ENCODE measurements around the gene RDX. TPM values are rescaled to one million over a fixed set of nuclear protein-coding genes. Genes with fewer than 3 reads are reported as not detected.
A peak's percentile ranks its signal among the peaks of the same experiment; 100 is the strongest.
"Not testable (repeated sequence)": the region's sequence is repeated elsewhere in the genome, so short reads cannot be mapped to it uniquely, and the experiment has no call there.

The RDX gene
- total RNA-seq, 5 donors from 2014 or later (not counting 1 experiment from before 2014, with no cell fraction given) = 14.7 to 22.0 (median 17.7) TPM

DNA sequence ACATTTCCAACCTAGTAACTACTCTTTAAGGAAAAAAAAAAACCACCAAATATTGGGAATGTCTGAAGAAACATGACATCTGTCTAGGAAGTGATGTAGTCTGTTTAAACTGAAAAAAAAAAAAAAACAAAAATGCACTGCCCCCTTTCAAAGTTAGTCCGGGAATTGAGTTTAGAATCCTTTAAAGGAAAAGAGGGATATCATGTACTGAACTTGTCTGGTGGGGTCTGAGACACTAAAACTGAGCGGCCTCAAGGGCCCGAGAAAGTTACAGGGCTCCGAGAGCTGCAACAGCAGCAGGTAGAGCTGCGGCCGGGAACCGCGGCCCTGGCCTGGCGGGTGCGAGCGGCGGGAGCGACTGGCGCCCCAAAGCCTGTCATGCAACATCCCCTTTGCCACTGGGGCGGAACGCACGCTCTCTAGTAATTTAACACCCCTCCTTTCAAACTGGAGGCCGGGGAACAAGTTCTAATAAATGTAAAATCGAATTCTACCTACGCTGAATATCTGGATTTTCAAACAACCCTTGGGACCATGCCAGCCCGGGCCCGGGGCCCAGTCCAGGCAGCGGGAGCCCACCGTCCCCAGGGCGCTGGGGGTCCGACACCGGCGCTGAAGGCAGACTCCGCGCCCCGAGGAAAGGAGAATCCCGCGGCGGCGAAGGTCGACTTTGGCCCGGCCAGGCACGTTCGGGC is 736 bp downstream of the RDX start:
- no peak overlapping the region for H3K27ac ChIP-seq (ENCODE audit: low read length)
- H3K27me3 ChIP-seq (replicated peaks in 1 of 2; ENCODE audit: control insufficient read depth in 2 of 2, extremely low read depth in 1 of 2, insufficient read depth in 2 of 2, low read length in 1 of 2) = no peaks in the 10 kb centered on the region
- H3K4me1 ChIP-seq (ENCODE audit: control insufficient read depth in 1 of 2, extremely low read depth in 1 of 2, insufficient read depth in 2 of 2, low read length in 2 of 2) = peaks cover 8 to 10% of the 10 kb centered on the region in 2 experiments
- H3K4me3 Mint-ChIP-seq = peak overlapping the region; percentile 85 to 88 (median 86)
- ChIA-PET CTCF (interaction anchor here (0.6 to 0.7 kb wide), 2 partner anchors 1448 to 1574 kb away, joined by 4 to 8 read pairs; no protein-coding TSS in a partner anchor), POLR2A (interaction anchor here in 1 of 2 donors (0.6 kb wide), 1 partner anchor 268 kb away, joined by 3 read pairs; no protein-coding TSS in a partner anchor)
- peak; percentile 7 to 62 (median 34) for DNase-seq
- no peaks in the 10 kb centered on the region for H3K36me3 Mint-ChIP-seq
- ATAC-seq (replicated peaks in 1 of 4) = peak; percentile 67 to 71 (median 68)
- no peak overlapping the region for H3K27ac Mint-ChIP-seq
- H3K4me3 ChIP-seq (ENCODE audit: control insufficient read depth in 1 of 2, extremely low read depth in 1 of 2, low read length in 1 of 2) = peak overlapping the region; percentile 73 to 91
- no peaks in the 10 kb centered on the region for H3K9me3 ChIP-seq
- peaks cover 41 to 46% (median 41%) of the 10 kb centered on the region in 3 donors for H3K4me1 Mint-ChIP-seq
- no peaks in the 10 kb centered on the region for H3K27me3 Mint-ChIP-seq
- under 1% methylated on average over 37 of the region's 39 CpGs for WGBS (ENCODE audit: insufficient coverage)
- peaks cover 0 to 7% (median 0%) of the 10 kb centered on the region in 3 donors for H3K9me3 Mint-ChIP-seq
- no peaks in the 10 kb centered on the region for H3K36me3 ChIP-seq (ENCODE audit: control insufficient read depth in 2 of 2, extremely low read depth in 1 of 2, insufficient read depth in 1 of 2, low read length in 1 of 2)

DNA sequence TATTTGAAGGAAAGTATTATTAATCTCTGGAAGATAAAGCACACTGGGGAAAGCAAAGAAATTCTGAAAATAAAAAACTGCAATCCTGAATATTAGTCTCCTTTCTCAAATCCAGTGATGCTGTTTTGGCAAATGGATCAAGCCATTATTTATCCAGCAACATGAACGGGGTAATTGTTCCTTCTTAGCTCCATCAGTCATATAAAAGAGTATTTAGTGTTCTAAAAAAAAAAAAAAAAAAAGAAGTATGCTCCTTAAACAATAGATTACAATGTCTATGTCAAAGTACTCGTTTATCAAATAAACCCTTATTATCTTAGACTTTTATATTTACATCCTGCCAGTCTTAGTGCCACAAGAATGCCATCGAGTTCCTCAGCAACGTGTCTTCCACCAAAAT is 1.3 kb downstream of the RDX start:
- Mint-ChIP-seq H3K36me3 (no peaks in the 10 kb centered on the region), H3K4me1 (peaks cover 43 to 44% (median 43%) of the 10 kb centered on the region in 3 donors), H3K4me3 (peak overlapping the region; percentile 85 to 88 (median 86)), H3K27me3 (no peaks in the 10 kb centered on the region), H3K9me3 (peaks cover 0 to 4% (median 0%) of the 10 kb centered on the region in 3 donors), H3K27ac (no peak overlapping the region)
- no CpG with 5 or more reads among the region's 4 CpGs for WGBS (ENCODE audit: insufficient coverage)
- Histone ChIP-seq H3K36me3 (ENCODE audit: control insufficient read depth in 2 of 2, extremely low read depth in 1 of 2, insufficient read depth in 1 of 2, low read length in 1 of 2) (no peaks in the 10 kb centered on the region), H3K4me3 (ENCODE audit: control insufficient read depth in 1 of 2, extremely low read depth in 1 of 2, low read length in 1 of 2) (peak overlapping the region; percentile 73 to 91), H3K27ac (ENCODE audit: low read length) (no peak overlapping the region), H3K27me3 (replicated peaks in 1 of 2; ENCODE audit: control insufficient read depth in 2 of 2, extremely low read depth in 1 of 2, insufficient read depth in 2 of 2, low read length in 1 of 2) (no peaks in the 10 kb centered on the region), H3K9me3 (no peaks in the 10 kb centered on the region), H3K4me1 (ENCODE audit: control insufficient read depth in 1 of 2, extremely low read depth in 1 of 2, insufficient read depth in 2 of 2, low read length in 2 of 2) (peaks cover 8 to 10% of the 10 kb centered on the region in 2 experiments)
- DNase-seq (no peak), ATAC-seq (replicated peaks in 1 of 4) (no peak)
- POLR2A ChIA-PET = interaction anchor here in 1 of 2 donors (0.7 kb wide), 1 partner anchor 53 kb away, joined by 3 read pairs; no protein-coding TSS in a partner anchor
- CTCF ChIA-PET = interaction anchor here in 1 of 2 donors (1.1 kb wide), 1 partner anchor 97 kb away, joined by 4 read pairs; no protein-coding TSS in a partner anchor

DNA sequence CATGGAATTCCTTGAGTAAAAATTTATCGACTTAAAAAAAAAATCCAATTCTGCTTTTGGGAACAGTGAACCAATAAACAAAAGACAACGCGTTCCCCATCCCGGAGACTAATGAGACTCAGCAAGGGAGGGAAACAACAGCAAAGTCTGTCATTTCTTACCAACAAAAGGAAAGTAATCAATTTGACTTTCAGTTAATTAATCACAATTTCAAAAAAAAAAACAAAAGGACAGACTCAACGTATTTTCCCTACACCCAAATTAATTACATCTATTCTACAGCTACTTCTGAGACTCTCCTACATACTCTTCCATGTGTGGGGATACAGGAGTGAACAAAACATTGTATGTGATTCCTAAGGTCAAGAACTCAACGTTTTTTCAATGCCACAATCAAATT is 1.9 kb downstream of the RDX start:
- H3K27me3 Mint-ChIP-seq = no peaks in the 10 kb centered on the region
- H3K4me1 Mint-ChIP-seq = peaks cover 42 to 49% (median 45%) of the 10 kb centered on the region in 3 donors
- ChIA-PET CTCF (interaction anchor here in 1 of 2 donors (1.1 kb wide), 1 partner anchor 97 kb away, joined by 4 read pairs; no protein-coding TSS in a partner anchor), POLR2A (interaction anchor here in 1 of 2 donors (0.7 kb wide), 1 partner anchor 54 kb away, joined by 3 read pairs; no protein-coding TSS in a partner anchor)
- no peak for DNase-seq
- peaks cover 0 to 4% (median 0%) of the 10 kb centered on the region in 3 donors for H3K9me3 Mint-ChIP-seq
- Histone ChIP-seq H3K27me3 (replicated peaks in 1 of 2; ENCODE audit: control insufficient read depth in 2 of 2, extremely low read depth in 1 of 2, insufficient read depth in 2 of 2, low read length in 1 of 2) (no peaks in the 10 kb centered on the region), H3K9me3 (no peaks in the 10 kb centered on the region), H3K4me1 (ENCODE audit: control insufficient read depth in 1 of 2, extremely low read depth in 1 of 2, insufficient read depth in 2 of 2, low read length in 2 of 2) (peaks cover 8 to 10% of the 10 kb centered on the region in 2 experiments), H3K4me3 (ENCODE audit: control insufficient read depth in 1 of 2, extremely low read depth in 1 of 2, low read length in 1 of 2) (no peak overlapping the region), H3K36me3 (ENCODE audit: control insufficient read depth in 2 of 2, extremely low read depth in 1 of 2, insufficient read depth in 1 of 2, low read length in 1 of 2) (no peaks in the 10 kb centered on the region), H3K27ac (ENCODE audit: low read length) (no peak overlapping the region)
- 82% methylated on average over 4 of the region's 6 CpGs for WGBS (ENCODE audit: insufficient coverage)
- no peak overlapping the region for H3K27ac Mint-ChIP-seq
- H3K4me3 Mint-ChIP-seq = peak overlapping the region; percentile 47 to 88 (median 85)
- no peak for ATAC-seq (replicated peaks in 1 of 4)
- H3K36me3 Mint-ChIP-seq = no peaks in the 10 kb centered on the region

DNA sequence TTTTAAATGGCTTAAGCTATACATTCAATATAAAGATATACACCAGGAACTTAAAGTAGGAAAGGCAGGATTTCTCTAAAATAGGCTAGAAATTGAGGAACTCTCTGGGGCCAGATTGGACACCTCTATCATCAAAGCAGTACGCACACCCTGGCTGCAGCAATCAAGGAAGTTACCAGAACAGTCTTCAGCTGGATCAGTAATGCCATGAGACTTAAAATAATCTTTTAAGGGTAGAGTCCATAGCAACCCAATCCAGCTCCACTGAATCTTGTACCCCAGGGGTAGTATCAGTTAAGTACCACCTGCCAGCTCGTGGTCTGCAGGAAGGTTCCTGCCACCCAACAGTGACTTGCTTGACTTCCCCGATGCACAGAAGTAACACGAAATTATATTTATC is 3.0 kb downstream of the RDX start:
- Histone ChIP-seq H3K27me3 (replicated peaks in 1 of 2; ENCODE audit: control insufficient read depth in 2 of 2, extremely low read depth in 1 of 2, insufficient read depth in 2 of 2, low read length in 1 of 2) (no peaks in the 10 kb centered on the region), H3K4me3 (ENCODE audit: control insufficient read depth in 1 of 2, extremely low read depth in 1 of 2, low read length in 1 of 2) (no peak overlapping the region), H3K9me3 (no peaks in the 10 kb centered on the region), H3K36me3 (ENCODE audit: control insufficient read depth in 2 of 2, extremely low read depth in 1 of 2, insufficient read depth in 1 of 2, low read length in 1 of 2) (no peaks in the 10 kb centered on the region), H3K27ac (ENCODE audit: low read length) (no peak overlapping the region), H3K4me1 (ENCODE audit: control insufficient read depth in 1 of 2, extremely low read depth in 1 of 2, insufficient read depth in 2 of 2, low read length in 2 of 2) (peaks cover 8 to 10% of the 10 kb centered on the region in 2 experiments)
- ChIA-PET CTCF (interaction anchor here (0.5 to 1.2 kb wide), 5 partner anchors 13 to 142 kb away, joined by 3 to 6 read pairs (median 3); no protein-coding TSS in a partner anchor), POLR2A (no interaction called here)
- peak overlapping the region in 1 of 3 donors; percentile 11 for H3K4me3 Mint-ChIP-seq
- no peak for DNase-seq
- H3K36me3 Mint-ChIP-seq = no peaks in the 10 kb centered on the region
- H3K27me3 Mint-ChIP-seq = no peaks in the 10 kb centered on the region
- ATAC-seq (replicated peaks in 1 of 4) = no peak
- 83% methylated on average over 1 of the region's 4 CpGs for WGBS (ENCODE audit: insufficient coverage)
- peaks cover 42 to 52% (median 50%) of the 10 kb centered on the region in 3 donors for H3K4me1 Mint-ChIP-seq
- no peaks in the 10 kb centered on the region for H3K9me3 Mint-ChIP-seq
- H3K27ac Mint-ChIP-seq = no peak overlapping the region

DNA sequence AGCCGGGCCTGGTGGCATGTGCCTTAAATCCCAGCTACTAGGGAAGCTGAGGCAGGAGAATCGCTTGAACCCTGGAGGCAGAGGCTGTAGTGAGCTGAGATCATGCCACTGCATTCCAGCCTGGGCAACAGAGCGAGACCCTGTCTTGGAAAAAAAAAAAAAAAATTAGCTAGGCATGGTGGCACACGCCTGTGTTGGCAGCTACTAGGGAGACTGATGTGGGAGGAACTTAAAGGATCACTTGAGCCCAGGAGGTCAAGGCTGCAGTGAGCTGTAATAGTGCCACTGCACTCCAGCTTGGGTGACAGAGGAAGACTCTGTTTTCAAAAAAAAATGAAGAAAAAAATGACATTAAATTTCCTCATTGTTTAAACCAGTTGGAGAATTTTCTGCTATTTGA is 4.3 kb downstream of the RDX start:
- H3K9me3 ChIP-seq; H3K36me3 Mint-ChIP-seq; H3K27ac ChIP-seq (ENCODE audit: low read length); H3K36me3 ChIP-seq (ENCODE audit: control insufficient read depth in 2 of 2, extremely low read depth in 1 of 2, insufficient read depth in 1 of 2, low read length in 1 of 2); H3K27me3 Mint-ChIP-seq; POLR2A ChIA-PET; H3K9me3 Mint-ChIP-seq; H3K4me3 ChIP-seq (ENCODE audit: control insufficient read depth in 1 of 2, extremely low read depth in 1 of 2, low read length in 1 of 2); DNase-seq; ATAC-seq (replicated peaks in 1 of 4); H3K27ac Mint-ChIP-seq; H3K4me3 Mint-ChIP-seq; H3K27me3 ChIP-seq (replicated peaks in 1 of 2; ENCODE audit: control insufficient read depth in 2 of 2, extremely low read depth in 1 of 2, insufficient read depth in 2 of 2, low read length in 1 of 2): not testable (repeated sequence)
- peaks cover 46 to 57% (median 54%) of the 10 kb centered on the region in 3 donors for H3K4me1 Mint-ChIP-seq
- 100% methylated on average over 3 of the region's 4 CpGs for WGBS (ENCODE audit: insufficient coverage)
- H3K4me1 ChIP-seq (ENCODE audit: control insufficient read depth in 1 of 2, extremely low read depth in 1 of 2, insufficient read depth in 2 of 2, low read length in 2 of 2) = peaks cover 8 to 16% of the 10 kb centered on the region in 2 experiments
- CTCF ChIA-PET = interaction anchor here (0.6 to 1.2 kb wide), 4 partner anchors 28 to 164 kb away, joined by 3 to 6 read pairs (median 4); no protein-coding TSS in a partner anchor

DNA sequence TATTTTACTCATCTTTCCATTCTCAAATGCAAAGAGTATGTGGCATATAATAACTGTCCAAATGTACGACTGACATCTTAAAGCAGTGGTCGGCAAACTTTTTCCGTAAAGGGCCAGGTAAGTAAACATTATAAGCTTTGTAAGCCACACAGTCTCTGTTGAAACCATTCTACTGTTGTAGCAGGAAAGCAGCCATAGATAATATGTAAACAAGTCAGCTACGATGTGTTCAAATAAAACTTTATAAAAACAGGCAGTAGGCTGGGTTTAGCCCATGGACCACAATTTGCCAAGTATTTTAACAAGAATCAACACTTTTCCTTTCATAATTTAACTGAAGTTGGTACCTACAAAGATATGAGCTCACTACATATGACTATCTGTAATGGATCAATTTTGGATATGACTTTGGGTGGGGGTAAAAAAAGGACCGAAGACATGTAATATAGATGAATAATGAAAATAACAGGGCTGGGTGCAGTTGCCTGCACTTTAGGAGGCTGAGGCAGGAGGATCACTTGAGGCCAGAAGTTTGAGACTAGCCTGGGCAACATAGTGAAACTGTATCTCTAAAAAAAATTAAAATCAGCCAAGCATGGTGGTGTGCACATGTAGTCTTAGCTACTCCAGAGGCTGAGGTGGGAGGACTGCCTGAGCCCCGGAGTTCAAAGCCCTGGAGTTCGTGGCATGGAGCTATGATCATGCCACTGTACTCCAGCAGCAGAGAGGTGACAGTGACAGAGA is 5.7 kb downstream of the RDX start:
- WGBS (ENCODE audit: insufficient coverage) = 97% methylated on average over 3 of the region's 7 CpGs
- Mint-ChIP-seq H3K4me3 (no peak overlapping the region), H3K36me3 (no peaks in the 10 kb centered on the region), H3K27ac (no peak overlapping the region), H3K27me3 (no peaks in the 10 kb centered on the region), H3K9me3 (no peaks in the 10 kb centered on the region), H3K4me1 (peaks cover 50 to 59% (median 54%) of the 10 kb centered on the region in 3 donors)
- Histone ChIP-seq H3K9me3 (no peaks in the 10 kb centered on the region), H3K27ac (ENCODE audit: low read length) (no peak overlapping the region), H3K4me1 (ENCODE audit: control insufficient read depth in 1 of 2, extremely low read depth in 1 of 2, insufficient read depth in 2 of 2, low read length in 2 of 2) (peaks cover 4 to 16% of the 10 kb centered on the region in 2 experiments), H3K36me3 (ENCODE audit: control insufficient read depth in 2 of 2, extremely low read depth in 1 of 2, insufficient read depth in 1 of 2, low read length in 1 of 2) (no peaks in the 10 kb centered on the region), H3K27me3 (replicated peaks in 1 of 2; ENCODE audit: control insufficient read depth in 2 of 2, extremely low read depth in 1 of 2, insufficient read depth in 2 of 2, low read length in 1 of 2) (no peaks in the 10 kb centered on the region), H3K4me3 (ENCODE audit: control insufficient read depth in 1 of 2, extremely low read depth in 1 of 2, low read length in 1 of 2) (no peak overlapping the region)
- POLR2A ChIA-PET = no interaction called here
- CTCF ChIA-PET = interaction anchor here (0.6 to 0.8 kb wide), 4 partner anchors 16 to 152 kb away, joined by 3 to 4 read pairs (median 4); no protein-coding TSS in a partner anchor
- DNase-seq (no peak), ATAC-seq (replicated peaks in 1 of 4) (no peak)
